Uterus (tissue), 2 donors: ENCODE data around the gene WIZ.

Source experiments
- POLR2A ChIP-seq, 2 donors: fragments of 450-650 bp; IDR thresholded peaks; one replicate each; pipeline ENCODE4 v1.6.1; 2016; ENCODE audit warnings: antibody characterized with exemption in 2 of 2, mild to moderate bottlenecking in 1 of 2, moderate library complexity in 1 of 2
- TF ChIP-seq, protein P1 (sequence below), 4 experiments: fragments of 200-600 bp in 2 of 4; fragments of 450-650 bp in 2 of 4; sonication (generic) in 2 of 4; IDR thresholded peaks; one replicate each; pipeline ENCODE4 v1.5.1; 2016 to 2019; ENCODE audit warnings: antibody characterized with exemption in 4 of 4, mild to moderate bottlenecking in 2 of 4, moderate library complexity in 1 of 4

GRCh38 chr19:15371119-15371518 is 78.6 kb downstream of the WIZ start:
- TF ChIP-seq, protein P1, sequence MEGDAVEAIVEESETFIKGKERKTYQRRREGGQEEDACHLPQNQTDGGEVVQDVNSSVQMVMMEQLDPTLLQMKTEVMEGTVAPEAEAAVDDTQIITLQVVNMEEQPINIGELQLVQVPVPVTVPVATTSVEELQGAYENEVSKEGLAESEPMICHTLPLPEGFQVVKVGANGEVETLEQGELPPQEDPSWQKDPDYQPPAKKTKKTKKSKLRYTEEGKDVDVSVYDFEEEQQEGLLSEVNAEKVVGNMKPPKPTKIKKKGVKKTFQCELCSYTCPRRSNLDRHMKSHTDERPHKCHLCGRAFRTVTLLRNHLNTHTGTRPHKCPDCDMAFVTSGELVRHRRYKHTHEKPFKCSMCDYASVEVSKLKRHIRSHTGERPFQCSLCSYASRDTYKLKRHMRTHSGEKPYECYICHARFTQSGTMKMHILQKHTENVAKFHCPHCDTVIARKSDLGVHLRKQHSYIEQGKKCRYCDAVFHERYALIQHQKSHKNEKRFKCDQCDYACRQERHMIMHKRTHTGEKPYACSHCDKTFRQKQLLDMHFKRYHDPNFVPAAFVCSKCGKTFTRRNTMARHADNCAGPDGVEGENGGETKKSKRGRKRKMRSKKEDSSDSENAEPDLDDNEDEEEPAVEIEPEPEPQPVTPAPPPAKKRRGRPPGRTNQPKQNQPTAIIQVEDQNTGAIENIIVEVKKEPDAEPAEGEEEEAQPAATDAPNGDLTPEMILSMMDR (IDR thresholded peaks at IDR 0.05), result no peak
- TF ChIP-seq POLR2A (IDR thresholded peaks at IDR 0.05), result no peak
